Peyer's patch (tissue), 4 donors: Measurements from ENCODE around the gene INTS4.
"Not testable (repeated sequence)": the region's sequence is repeated elsewhere in the genome, so short reads cannot be mapped to it uniquely, and the experiment has no call there.

Experiments used
- POLR2A ChIP-seq, 2 donors: fragments of 450-650 bp; IDR thresholded peaks; one replicate each; pipeline ENCODE4 v1.5.1; 2017; ENCODE audit warnings: antibody characterized with exemption in 2 of 2, mild to moderate bottlenecking in 2 of 2, moderate library complexity in 2 of 2
- TF ChIP-seq, protein P1 (sequence below), 6 experiments: fragments of 450-650 bp in 4 of 6; fragments of 200-600 bp in 2 of 6; sonication (generic) in 1 of 6; IDR thresholded peaks; one replicate each; pipeline ENCODE4 v1.5.1; 2017 to 2019; ENCODE audit warnings: antibody characterized with exemption in 6 of 6, mild to moderate bottlenecking in 3 of 6, moderate library complexity in 1 of 6

GRCh38 chr11:77891703-77892102 lies 102.8 kb downstream of the INTS4 start:
- TF ChIP-seq, protein P1, sequence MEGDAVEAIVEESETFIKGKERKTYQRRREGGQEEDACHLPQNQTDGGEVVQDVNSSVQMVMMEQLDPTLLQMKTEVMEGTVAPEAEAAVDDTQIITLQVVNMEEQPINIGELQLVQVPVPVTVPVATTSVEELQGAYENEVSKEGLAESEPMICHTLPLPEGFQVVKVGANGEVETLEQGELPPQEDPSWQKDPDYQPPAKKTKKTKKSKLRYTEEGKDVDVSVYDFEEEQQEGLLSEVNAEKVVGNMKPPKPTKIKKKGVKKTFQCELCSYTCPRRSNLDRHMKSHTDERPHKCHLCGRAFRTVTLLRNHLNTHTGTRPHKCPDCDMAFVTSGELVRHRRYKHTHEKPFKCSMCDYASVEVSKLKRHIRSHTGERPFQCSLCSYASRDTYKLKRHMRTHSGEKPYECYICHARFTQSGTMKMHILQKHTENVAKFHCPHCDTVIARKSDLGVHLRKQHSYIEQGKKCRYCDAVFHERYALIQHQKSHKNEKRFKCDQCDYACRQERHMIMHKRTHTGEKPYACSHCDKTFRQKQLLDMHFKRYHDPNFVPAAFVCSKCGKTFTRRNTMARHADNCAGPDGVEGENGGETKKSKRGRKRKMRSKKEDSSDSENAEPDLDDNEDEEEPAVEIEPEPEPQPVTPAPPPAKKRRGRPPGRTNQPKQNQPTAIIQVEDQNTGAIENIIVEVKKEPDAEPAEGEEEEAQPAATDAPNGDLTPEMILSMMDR (IDR thresholded peaks at IDR 0.05): not testable (repeated sequence)
- TF ChIP-seq POLR2A (IDR thresholded peaks at IDR 0.05): not testable (repeated sequence)
